NOMO-1 treated with dmso at 0.1 percent for 144 hours (cell line): Measurements from ENCODE around the gene IL20RB.

Experiments used
- DNase-seq: peaks from one replicate; lab custom pipeline; 2025; ENCODE audit not compliant: unreplicated experiment; lab: John Stamatoyannopoulos, UW

IL20RB gene, protein sequence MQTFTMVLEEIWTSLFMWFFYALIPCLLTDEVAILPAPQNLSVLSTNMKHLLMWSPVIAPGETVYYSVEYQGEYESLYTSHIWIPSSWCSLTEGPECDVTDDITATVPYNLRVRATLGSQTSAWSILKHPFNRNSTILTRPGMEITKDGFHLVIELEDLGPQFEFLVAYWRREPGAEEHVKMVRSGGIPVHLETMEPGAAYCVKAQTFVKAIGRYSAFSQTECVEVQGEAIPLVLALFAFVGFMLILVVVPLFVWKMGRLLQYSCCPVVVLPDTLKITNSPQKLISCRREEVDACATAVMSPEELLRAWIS

DNA sequence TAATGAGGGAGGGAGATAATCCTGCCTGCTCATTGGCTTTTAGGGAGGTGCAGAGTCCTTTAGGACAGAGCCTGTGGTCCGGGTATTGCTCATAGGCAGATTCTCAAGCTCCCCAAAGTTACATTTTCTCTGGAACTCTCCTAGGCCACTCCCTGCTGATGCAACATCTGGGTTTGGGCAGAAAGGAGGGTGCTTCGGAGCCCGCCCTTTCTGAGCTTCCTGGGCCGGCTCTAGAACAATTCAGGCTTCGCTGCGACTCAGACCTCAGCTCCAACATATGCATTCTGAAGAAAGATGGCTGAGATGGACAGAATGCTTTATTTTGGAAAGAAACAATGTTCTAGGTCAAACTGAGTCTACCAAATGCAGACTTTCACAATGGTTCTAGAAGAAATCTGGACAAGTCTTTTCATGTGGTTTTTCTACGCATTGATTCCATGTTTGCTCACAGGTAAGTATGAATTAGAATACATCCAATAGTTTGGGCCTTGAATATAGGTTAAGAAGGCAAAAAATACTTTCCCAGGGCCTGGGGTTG, at the start of gene IL20RB:
Gene IL20RB, plus strand, starts transcription at position 233 of the 538 bp plus-strand sequence. Its CDS starts 131 bp downstream, at position 364.
- no peak for DNase-seq

GRCh38 chr3:136908297-136908696, 49.5 kb upstream of the IL20RB start:
- DNase-seq: no peak

DNA sequence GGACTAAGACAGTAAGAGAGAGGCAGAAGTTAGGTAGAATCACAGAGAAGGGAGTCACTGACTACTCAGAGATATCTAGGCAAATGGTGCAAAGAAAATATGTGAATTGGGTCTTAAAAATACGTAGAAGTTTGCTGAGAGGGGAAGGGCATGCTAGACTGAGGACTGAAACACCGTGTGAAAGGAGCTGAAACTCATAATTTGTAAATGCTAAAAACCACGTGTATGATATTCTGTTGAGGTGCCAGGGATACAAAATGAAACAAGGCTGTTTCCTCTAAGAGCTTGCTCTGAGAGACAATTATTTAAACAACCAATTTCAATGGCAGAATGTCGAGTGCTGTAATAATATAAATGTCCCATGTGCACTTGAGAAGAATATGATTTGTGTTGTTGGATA, 48.6 kb upstream of the IL20RB start:
- no peak for DNase-seq

GRCh38 chr3:136910697-136911096, 47.1 kb upstream of the IL20RB start:
- DNase-seq: no peak

- DNase-seq: no peak
Observed at GRCh38 chr3:136913168-136913567, 44.6 kb upstream of the IL20RB start.

- DNase-seq: no peak
Observed at GRCh38 chr3:136914739-136915138, 43.0 kb upstream of the IL20RB start.

- DNase-seq: no peak
Observed at GRCh38 chr3:136916223-136916622, 41.6 kb upstream of the IL20RB start.

DNA sequence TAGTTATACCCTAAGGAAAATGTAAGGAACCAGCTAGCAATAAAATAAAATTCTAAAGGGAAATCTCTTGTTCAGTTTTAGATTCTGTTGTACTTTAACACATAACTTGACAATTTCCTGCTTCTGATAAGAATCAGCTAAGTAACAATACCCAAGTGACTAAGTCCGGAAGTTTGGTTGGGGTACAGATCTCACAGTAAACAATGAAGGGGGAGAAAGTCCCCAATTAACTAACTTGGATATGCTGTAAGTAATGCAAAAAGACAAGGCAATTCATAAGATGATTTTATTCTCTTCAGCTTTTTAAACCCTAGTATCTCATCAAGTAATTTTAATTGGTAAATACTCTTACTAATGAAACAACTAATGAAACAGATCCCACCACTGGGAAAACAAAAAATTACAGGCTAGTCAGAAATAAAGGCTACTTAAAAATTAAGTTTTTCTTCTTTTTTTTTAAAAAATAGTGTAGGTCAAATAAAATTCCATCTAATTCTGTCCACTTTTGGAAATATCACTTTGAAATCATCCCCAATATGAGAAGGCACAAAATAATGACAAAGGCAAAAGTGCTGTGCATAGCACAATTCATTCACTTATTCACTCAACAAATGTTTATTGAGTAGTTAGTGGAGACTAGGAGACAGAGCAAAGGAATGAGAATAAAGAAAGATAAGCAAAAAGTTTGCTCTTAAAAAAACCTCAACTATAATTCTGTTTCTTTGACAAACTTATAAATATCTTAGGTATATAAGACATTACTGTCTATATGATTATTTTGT, 37.8 kb upstream of the IL20RB start:
- DNase-seq: no peak

DNA sequence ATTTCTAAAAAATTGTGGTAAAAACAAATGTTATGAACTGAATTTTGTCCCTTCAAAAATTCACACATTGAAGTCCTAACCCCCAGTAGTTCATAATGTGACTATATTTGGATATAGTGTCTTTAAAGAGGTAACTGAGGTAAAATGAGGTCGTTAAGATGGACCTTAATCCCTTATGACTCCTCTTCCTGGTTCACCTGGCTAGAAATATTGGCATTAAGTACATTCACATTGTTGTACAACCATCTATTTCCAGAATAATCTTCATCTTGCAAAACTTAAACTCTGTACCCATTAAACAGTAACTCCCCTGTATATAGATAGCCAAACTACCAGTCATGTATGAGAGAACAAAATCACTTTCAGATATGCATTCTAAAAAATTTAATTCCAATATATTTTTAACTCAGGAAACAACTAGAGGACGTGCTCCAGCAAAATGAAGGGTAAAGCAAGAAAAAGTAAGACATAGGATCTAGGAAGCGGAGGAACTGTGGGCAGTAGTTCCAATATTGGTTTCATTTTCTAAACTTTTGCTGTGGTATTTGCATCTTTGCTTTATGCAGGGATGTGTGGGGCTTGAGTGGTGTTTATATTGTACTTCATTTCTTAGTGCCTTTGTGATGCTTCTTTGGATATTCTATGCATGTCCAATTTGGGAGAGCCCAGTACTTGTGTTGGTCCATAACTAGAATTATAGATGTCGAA, 36.7 kb upstream of the IL20RB start:
- DNase-seq: no peak

DNA sequence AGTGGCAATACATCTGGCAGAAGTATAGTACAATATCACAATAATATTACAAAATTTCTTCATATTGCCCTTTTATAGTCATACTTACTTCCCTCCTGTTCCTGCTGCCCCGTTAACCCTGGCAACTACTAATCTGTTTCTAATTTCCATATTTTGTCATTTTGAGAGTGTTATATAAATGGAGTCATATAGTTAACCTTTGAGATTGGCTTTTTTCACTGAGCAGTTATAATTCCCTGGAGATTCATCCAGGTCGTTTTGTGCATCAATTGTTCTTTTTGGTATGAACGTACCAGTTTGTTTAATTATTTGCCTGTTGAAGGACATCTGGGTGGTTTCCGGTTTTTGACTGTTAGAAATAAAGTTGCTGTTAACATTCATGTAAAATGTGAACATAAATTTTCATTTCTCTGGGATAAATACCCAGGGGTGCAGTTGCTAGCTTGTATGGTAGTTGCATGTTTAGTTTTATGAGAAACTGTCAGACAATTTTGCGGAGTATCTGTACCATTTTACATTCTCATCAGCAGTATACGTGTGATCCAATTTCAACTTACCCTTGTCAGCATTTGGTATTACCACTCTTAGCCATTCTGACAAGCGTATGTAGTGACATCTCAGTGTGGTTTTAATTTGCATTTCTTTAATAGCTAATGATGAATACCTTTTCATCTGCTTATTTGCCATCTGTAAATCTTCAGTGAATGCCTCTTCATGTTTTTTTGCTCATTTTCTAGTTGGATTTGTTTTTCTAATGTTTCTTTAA, 32.2 kb upstream of the IL20RB start:
- DNase-seq: no peak

DNA sequence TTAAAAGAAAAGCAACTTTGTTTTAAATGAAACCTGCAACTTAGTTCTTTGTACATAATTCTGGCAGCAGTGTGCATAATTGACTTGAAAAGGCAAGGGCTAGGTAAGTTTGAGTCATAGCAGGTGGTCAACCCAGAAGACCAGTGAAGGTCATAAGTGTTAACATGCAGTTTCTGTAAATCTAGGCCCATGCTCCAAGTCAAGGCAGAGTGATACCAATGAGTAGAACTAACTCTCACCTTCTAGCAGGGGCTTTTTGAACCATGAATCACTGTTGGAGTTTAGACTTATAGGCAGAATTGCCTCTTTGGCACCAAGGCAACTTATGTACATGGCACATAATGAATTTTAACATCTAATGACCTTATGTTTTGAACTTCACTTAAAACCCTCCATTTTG, 29.5 kb upstream of the IL20RB start:
- DNase-seq: no peak

- no peak for DNase-seq
Observed at GRCh38 chr3:136929977-136930670, 27.7 kb upstream of the IL20RB start.

- DNase-seq: no peak
Observed at GRCh38 chr3:136931606-136932005, 26.2 kb upstream of the IL20RB start.

- DNase-seq: no peak
Observed at GRCh38 chr3:136932523-136932922, 25.3 kb upstream of the IL20RB start.

GRCh38 chr3:136932978-136933772, 24.6 kb upstream of the IL20RB start:
- DNase-seq: no peak

DNA sequence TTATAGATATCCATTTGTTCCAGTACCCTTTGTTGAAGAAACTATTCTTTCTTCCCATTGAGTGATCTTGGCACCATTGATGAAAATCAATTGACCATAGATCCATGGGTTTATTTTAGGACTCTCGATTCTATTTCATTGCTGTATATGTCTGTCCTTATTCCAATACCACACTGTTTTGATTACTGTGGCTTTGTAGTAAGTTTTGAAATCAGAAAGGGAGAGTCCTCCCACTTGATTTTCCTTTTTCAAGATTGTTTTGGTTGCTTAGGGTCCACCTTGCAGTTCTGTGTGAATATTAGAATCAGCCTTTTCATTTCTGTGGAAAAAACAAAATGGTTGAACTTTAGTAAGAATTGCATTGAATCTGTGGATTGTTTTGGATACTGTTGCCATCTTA, 20.6 kb upstream of the IL20RB start:
- DNase-seq: no peak

GRCh38 chr3:136937851-136938250, 19.9 kb upstream of the IL20RB start:
- no peak for DNase-seq

GRCh38 chr3:136938334-136938733, 19.4 kb upstream of the IL20RB start:
- no peak for DNase-seq

GRCh38 chr3:136939489-136939888, 18.3 kb upstream of the IL20RB start:
- no peak for DNase-seq
